ENCODE measurements around the gene CCT5. TPM values are rescaled to one million over a fixed set of nuclear protein-coding genes. Genes with fewer than 3 reads are reported as not detected.

CCT5 gene
- total RNA-seq, 1 experiment from 2014 or later: 675 TPM

DNA sequence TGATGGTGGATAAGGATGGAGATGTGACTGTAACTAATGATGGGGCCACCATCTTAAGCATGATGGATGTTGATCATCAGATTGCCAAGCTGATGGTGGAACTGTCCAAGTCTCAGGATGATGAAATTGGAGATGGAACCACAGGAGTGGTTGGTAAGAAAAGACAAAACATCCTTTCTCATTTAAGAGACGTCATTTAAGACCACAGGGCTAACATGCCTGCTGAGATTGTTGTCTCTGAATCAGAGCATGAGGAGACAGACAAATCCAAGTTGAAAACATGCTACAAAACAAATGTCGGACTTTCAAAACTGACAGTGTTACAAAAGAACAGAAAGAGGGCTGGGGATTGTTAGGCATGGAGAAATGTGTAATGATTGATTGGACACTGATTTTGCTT is 4.6 kb downstream of the CCT5 start:
- no peaks in the 10 kb centered on the region for H3K27me3 ChIP-seq (replicated peaks; ENCODE audit: insufficient read depth, low read depth, low read length, poor library complexity)
- no peaks in the 10 kb centered on the region for H3K9me3 ChIP-seq (ENCODE audit: low read depth, low read length, poor library complexity, severe bottlenecking)
- TF ChIP-seq EZH2 (IDR thresholded peaks at IDR 0.05; ENCODE audit: borderline replicate concordance, low read depth, low read length, poor library complexity, severe bottlenecking): no peak
- TF ChIP-seq CTCF (conservative IDR thresholded peaks at IDR 0.05; ENCODE audit: low read depth, low read length): no peak
- POLR2A ChIA-PET (ENCODE audit: low non-redundant PET): no interaction called here
- peaks cover 67% of the 10 kb centered on the region for H3K36me3 ChIP-seq (ENCODE audit: insufficient read depth, low read length, poor library complexity, severe bottlenecking)
- intact Hi-C loops (cut with micrococcal nuclease; ENCODE audit: unreplicated experiment): loop anchor here (5.0 kb wide), 1 partner anchor 98 kb away; the partner anchor contains the start of gene MARCHF6
- CTCF ChIA-PET: no interaction called here
- no TSS peak for BruUV-seq (replicated peaks)
- DNase-seq (ENCODE audit: low spot score): no peak
- no peak overlapping the region for H3K27ac ChIP-seq (ENCODE audit: low read depth, low read length, poor library complexity, severe bottlenecking)
- no peak overlapping the region for H3K4me3 ChIP-seq (ENCODE audit: low read depth, low read length, poor library complexity, severe bottlenecking)
- H3K4me1 ChIP-seq (ENCODE audit: insufficient read depth, low read length, poor library complexity, severe bottlenecking): peaks cover 8% of the 10 kb centered on the region

- intact Hi-C loops (cut with micrococcal nuclease; ENCODE audit: unreplicated experiment): no loop called here
- POLR2A ChIA-PET (ENCODE audit: low non-redundant PET): no interaction called here
- no peaks in the 10 kb centered on the region for H3K9me3 ChIP-seq (ENCODE audit: low read depth, low read length, poor library complexity, severe bottlenecking)
- H3K4me1 ChIP-seq (ENCODE audit: insufficient read depth, low read length, poor library complexity, severe bottlenecking): no peaks in the 10 kb centered on the region
- peaks cover 94% of the 10 kb centered on the region for H3K36me3 ChIP-seq (ENCODE audit: insufficient read depth, low read length, poor library complexity, severe bottlenecking)
- no peak for DNase-seq (ENCODE audit: low spot score)
- no peak overlapping the region for H3K4me3 ChIP-seq (ENCODE audit: low read depth, low read length, poor library complexity, severe bottlenecking)
- H3K27me3 ChIP-seq (replicated peaks; ENCODE audit: insufficient read depth, low read depth, low read length, poor library complexity): no peaks in the 10 kb centered on the region
- BruUV-seq (replicated peaks): no TSS peak
- no peak overlapping the region for H3K27ac ChIP-seq (ENCODE audit: low read depth, low read length, poor library complexity, severe bottlenecking)
- CTCF ChIA-PET: no interaction called here
- TF ChIP-seq EZH2 (IDR thresholded peaks at IDR 0.05; ENCODE audit: borderline replicate concordance, low read depth, low read length, poor library complexity, severe bottlenecking) (no peak), CTCF (conservative IDR thresholded peaks at IDR 0.05; ENCODE audit: low read depth, low read length) (no peak)
Measured at GRCh38 chr5:10257870-10258269, 7.8 kb downstream of the CCT5 start.

GRCh38 chr5:10259899-10260298 is 9.8 kb downstream of the CCT5 start:
- Histone ChIP-seq H3K27me3 (replicated peaks; ENCODE audit: insufficient read depth, low read depth, low read length, poor library complexity) (no peaks in the 10 kb centered on the region), H3K4me3 (ENCODE audit: low read depth, low read length, poor library complexity, severe bottlenecking) (no peak overlapping the region), H3K9me3 (ENCODE audit: low read depth, low read length, poor library complexity, severe bottlenecking) (no peaks in the 10 kb centered on the region), H3K36me3 (ENCODE audit: insufficient read depth, low read length, poor library complexity, severe bottlenecking) (peaks cover 100% of the 10 kb centered on the region), H3K27ac (ENCODE audit: low read depth, low read length, poor library complexity, severe bottlenecking) (no peak overlapping the region), H3K4me1 (ENCODE audit: insufficient read depth, low read length, poor library complexity, severe bottlenecking) (no peaks in the 10 kb centered on the region)
- DNase-seq (ENCODE audit: low spot score): no peak
- POLR2A ChIA-PET (ENCODE audit: low non-redundant PET): no interaction called here
- intact Hi-C loops (cut with micrococcal nuclease; ENCODE audit: unreplicated experiment): no loop called here
- TF ChIP-seq EZH2 (IDR thresholded peaks at IDR 0.05; ENCODE audit: borderline replicate concordance, low read depth, low read length, poor library complexity, severe bottlenecking) (no peak), CTCF (conservative IDR thresholded peaks at IDR 0.05; ENCODE audit: low read depth, low read length) (no peak)
- CTCF ChIA-PET: interaction anchor here (0.7 kb wide), 1 partner anchor 164 kb away, joined by 3 read pairs; no protein-coding TSS in a partner anchor
- BruUV-seq (replicated peaks): no TSS peak
